ENCODE data around the gene RBM20.

DNA sequence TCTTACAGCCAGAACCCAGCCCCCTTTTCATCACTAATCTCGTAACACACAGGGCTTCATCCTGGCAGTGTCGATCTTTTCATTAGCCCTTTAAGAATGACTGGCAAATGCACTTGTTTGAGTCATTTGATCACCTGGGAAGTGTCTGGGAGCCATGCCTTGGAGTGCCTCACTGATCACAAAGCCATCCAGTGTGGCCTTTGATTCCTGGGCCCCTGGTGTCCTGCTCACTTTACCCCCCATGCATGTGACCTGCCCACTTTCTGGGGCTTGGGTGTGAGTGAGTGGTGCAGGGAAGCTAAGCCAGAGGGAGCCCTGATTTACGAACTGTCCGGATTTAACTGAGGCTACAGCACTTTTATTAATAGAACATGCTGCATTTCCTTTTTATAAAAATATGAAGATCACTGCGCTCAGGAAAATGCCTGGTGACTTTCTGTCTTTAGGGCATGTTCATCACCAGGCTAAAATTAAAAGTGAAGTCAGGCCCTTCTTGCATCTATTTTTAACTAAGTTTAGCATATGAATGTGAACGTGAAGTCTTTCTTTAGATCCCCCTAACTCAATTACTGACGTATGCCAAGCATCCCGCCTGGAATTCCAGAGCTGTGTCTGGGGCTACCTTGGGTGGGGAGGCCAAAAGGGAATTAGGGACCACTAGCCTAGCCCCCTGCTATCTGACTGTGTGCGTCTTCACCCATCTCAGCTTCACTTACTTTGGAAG, 23.6 kb downstream of the RBM20 start:
- TF ChIP-seq, protein P1, sequence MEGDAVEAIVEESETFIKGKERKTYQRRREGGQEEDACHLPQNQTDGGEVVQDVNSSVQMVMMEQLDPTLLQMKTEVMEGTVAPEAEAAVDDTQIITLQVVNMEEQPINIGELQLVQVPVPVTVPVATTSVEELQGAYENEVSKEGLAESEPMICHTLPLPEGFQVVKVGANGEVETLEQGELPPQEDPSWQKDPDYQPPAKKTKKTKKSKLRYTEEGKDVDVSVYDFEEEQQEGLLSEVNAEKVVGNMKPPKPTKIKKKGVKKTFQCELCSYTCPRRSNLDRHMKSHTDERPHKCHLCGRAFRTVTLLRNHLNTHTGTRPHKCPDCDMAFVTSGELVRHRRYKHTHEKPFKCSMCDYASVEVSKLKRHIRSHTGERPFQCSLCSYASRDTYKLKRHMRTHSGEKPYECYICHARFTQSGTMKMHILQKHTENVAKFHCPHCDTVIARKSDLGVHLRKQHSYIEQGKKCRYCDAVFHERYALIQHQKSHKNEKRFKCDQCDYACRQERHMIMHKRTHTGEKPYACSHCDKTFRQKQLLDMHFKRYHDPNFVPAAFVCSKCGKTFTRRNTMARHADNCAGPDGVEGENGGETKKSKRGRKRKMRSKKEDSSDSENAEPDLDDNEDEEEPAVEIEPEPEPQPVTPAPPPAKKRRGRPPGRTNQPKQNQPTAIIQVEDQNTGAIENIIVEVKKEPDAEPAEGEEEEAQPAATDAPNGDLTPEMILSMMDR (IDR thresholded peaks at IDR 0.05), result no peak
- no peak for TF ChIP-seq REST (IDR thresholded peaks at IDR 0.05; ENCODE audit: insufficient read depth in 1 of 2, low read depth in 2 of 2, low read length in 1 of 2)

All from Panc1 (cell line).